Activated CD4-positive, CD25-positive, alpha-beta regulatory T cell treated with anti-CD3 and anti-CD28 coated beads, Interleukin-2, amount 50 U/mL, for 24 hours (primary cell): ENCODE data around the gene DGKD.

ENCODE experiments used
- ATAC-seq, 2 donors: fragments of 150-1000 bp; cut with Tn5 transposase; one replicate each; pipeline ENCODE4 v1.10.0; 2021; ENCODE audit warnings: mild to moderate bottlenecking in 1 of 2, moderate library complexity in 1 of 2

DGKD gene

GRCh38 chr2:233339427-233339826, 14.9 kb upstream of the DGKD start:
- no peak for ATAC-seq

GRCh38 chr2:233341296-233341695, 13.0 kb upstream of the DGKD start:
- no peak for ATAC-seq

GRCh38 chr2:233342301-233342700, 12.0 kb upstream of the DGKD start:
- ATAC-seq: no peak

GRCh38 chr2:233343171-233343705, 11.1 kb upstream of the DGKD start:
- no peak for ATAC-seq

GRCh38 chr2:233346376-233346775, 7.9 kb upstream of the DGKD start:
- no peak for ATAC-seq

GRCh38 chr2:233346930-233347329, 7.4 kb upstream of the DGKD start:
- no peak for ATAC-seq

GRCh38 chr2:233349005-233349998, 5.0 kb upstream of the DGKD start:
- ATAC-seq: no peak

- peak; percentile 50 to 60 for ATAC-seq
Measured at GRCh38 chr2:233350708-233351107, 3.6 kb upstream of the DGKD start.

- no peak for ATAC-seq
Measured at GRCh38 chr2:233351423-233351822, 2.9 kb upstream of the DGKD start.

- ATAC-seq: no peak
Measured at GRCh38 chr2:233352141-233352842, 2.0 kb upstream of the DGKD start.

- ATAC-seq: no peak
Measured at GRCh38 chr2:233353101-233353768, 1.1 kb upstream of the DGKD start.

- ATAC-seq: peak; percentile 30
Measured at GRCh38 chr2:233354500-233354924, 218 bp downstream of the DGKD start.

- no peak for ATAC-seq
Measured at GRCh38 chr2:233354971-233355574, 779 bp downstream of the DGKD start.

- ATAC-seq: no peak
Measured at GRCh38 chr2:233355916-233356315, 1.6 kb downstream of the DGKD start.

- ATAC-seq: no peak
Measured at GRCh38 chr2:233356546-233357308, 2.4 kb downstream of the DGKD start.

GRCh38 chr2:233358335-233358734, 4.0 kb downstream of the DGKD start:
- no peak for ATAC-seq

GRCh38 chr2:233358947-233359346, 4.7 kb downstream of the DGKD start:
- ATAC-seq: no peak

GRCh38 chr2:233359823-233360222, 5.5 kb downstream of the DGKD start:
- no peak for ATAC-seq

- ATAC-seq: no peak
Measured at GRCh38 chr2:233360771-233361176, 6.5 kb downstream of the DGKD start.

- no peak for ATAC-seq
Measured at GRCh38 chr2:233361297-233361696, 7.0 kb downstream of the DGKD start.

GRCh38 chr2:233362742-233363141, 8.4 kb downstream of the DGKD start:
- no peak for ATAC-seq
